Measurements from ENCODE around the gene CNN2. TPM values are rescaled to one million over a fixed set of nuclear protein-coding genes. Genes with fewer than 3 reads are reported as not detected.

CNN2 gene
- total RNA-seq, 1 experiment from 2014 or later: 524 TPM

GRCh38 chr19:1074544-1075283 lies 48.3 kb downstream of the CNN2 start:
- no peak overlapping the region for H2AK5ac ChIP-seq (ENCODE audit: insufficient read length, low read length)
- no peak overlapping the region for H3K27ac ChIP-seq (ENCODE audit: insufficient read length, low read depth, low read length)
- H3K27me3 ChIP-seq (ENCODE audit: insufficient read depth, low read length): no peaks in the 10 kb centered on the region; the same call in 1 of the 2 replicates
- H3K27me3 Mint-ChIP-seq (ENCODE audit: low read depth): peaks cover 22% of the 10 kb centered on the region
- no peak overlapping the region for H4K91ac ChIP-seq (ENCODE audit: insufficient read length, low read depth, low read length)
- no peaks in the 10 kb centered on the region for H3K9me3 Mint-ChIP-seq
- no peak overlapping the region for H2AFZ ChIP-seq (ENCODE audit: low read length)
- H3K23me2 ChIP-seq (ENCODE audit: insufficient read length, low read depth, low read length, poor library complexity, severe bottlenecking): peaks cover 5% of the 10 kb centered on the region
- no peak overlapping the region for H3K4ac ChIP-seq (ENCODE audit: low read depth, low read length)
- H3K79me1 ChIP-seq (ENCODE audit: insufficient read depth, low read depth, low read length, poor library complexity, severe bottlenecking): no peaks in the 10 kb centered on the region
- no CpG with 5 or more reads among the region's 54 CpGs for WGBS (ENCODE audit: extremely low coverage, insufficient read length, low lambda C conversion rate)
- no peak overlapping the region for H3K56ac ChIP-seq (ENCODE audit: insufficient read length, low read depth, low read length)
- H2BK12ac ChIP-seq (ENCODE audit: insufficient read length, low read depth, low read length): no peak overlapping the region
- no peaks in the 10 kb centered on the region for H3K79me2 ChIP-seq (ENCODE audit: insufficient read depth, low read length)
- H3K14ac ChIP-seq (ENCODE audit: insufficient read depth, low read length): no peak overlapping the region
- no peak overlapping the region for H3K4me3 Mint-ChIP-seq
- H3K9me3 ChIP-seq (ENCODE audit: control insufficient read depth, low read depth, low read length): no peaks in the 10 kb centered on the region
- H3T11ph ChIP-seq (ENCODE audit: low read length): no peak overlapping the region
- H4K5ac ChIP-seq (ENCODE audit: insufficient read length, low read depth, low read length): no peak overlapping the region
- H3K4me2 ChIP-seq (ENCODE audit: insufficient read depth, insufficient read length, low read length): no peak overlapping the region
- no peak for DNase-seq
- H2BK5ac ChIP-seq (ENCODE audit: insufficient read length, low read length): no peak overlapping the region
- no peak overlapping the region for H4K8ac ChIP-seq (replicated peaks; ENCODE audit: insufficient read length, low read depth, low read length)
- no peak overlapping the region for H3K18ac ChIP-seq (ENCODE audit: insufficient read length, low read depth, low read length)
- no peak overlapping the region for H3K27ac Mint-ChIP-seq
- no peak for TF ChIP-seq CTCF (conservative IDR thresholded peaks at IDR 0.05)
- peaks cover 9 to 36% (median 28%) of the 10 kb centered on the region in 3 experiments for H3K36me3 Mint-ChIP-seq (ENCODE audit: insufficient read depth in 1 of 3, low read depth in 3 of 3)
- H2BK20ac ChIP-seq (ENCODE audit: low read depth, low read length, poor library complexity, severe bottlenecking): no peak overlapping the region
- H3K4me1 Mint-ChIP-seq: peaks cover 4 to 6% of the 10 kb centered on the region in 2 experiments; a peak in 3 of 4 replicates
- no peak overlapping the region for H2BK120ac ChIP-seq (ENCODE audit: low read depth, low read length, poor library complexity, severe bottlenecking)
- no peaks in the 10 kb centered on the region for H4K20me1 ChIP-seq (ENCODE audit: control insufficient read depth, insufficient read depth, insufficient read length)
- no peak overlapping the region for H2BK15ac ChIP-seq (ENCODE audit: low read depth, low read length)
- no peak overlapping the region for H3K23ac ChIP-seq (ENCODE audit: insufficient read length, low read depth, low read length)
- H3K9ac ChIP-seq (ENCODE audit: extremely low read depth, insufficient read length, low read length): no peak overlapping the region
- H3K4me1 ChIP-seq (ENCODE audit: insufficient read depth, low read length): no peaks in the 10 kb centered on the region

Data from H9 (cell line).